B cell (primary cell): Measurements from ENCODE around the gene NEU2. TPM values are rescaled to one million over a fixed set of nuclear protein-coding genes. Genes with fewer than 3 reads are reported as not detected.

Experiments used
- polyA plus RNA-seq: library from polyadenylated mRNA; depleted of rRNA; stranded (reverse); fragments of >200 nt; gene quantifications from 2 replicates; pipeline ENCODE4 v1.2.3, GENCODE V29; 2012
- total RNA-seq, 2 donors: library from RNA; stranded (reverse); fragments of 120-200 nt in 1 of 2; gene quantifications; 1 replicate in 1 of 2; 2 replicates in 1 of 2; pipeline versions ENCODE4 v1.2.3 to v1.2.4, GENCODE V29; 2013 to 2022

The NEU2 gene
- total and polyA plus RNA-seq, 2 donors (not counting 1 experiment from before 2014, with no cell fraction given), result not detected

Other genes starting within 250 kb of the NEU2 start
- 0.94 and 2.2 TPM in 2 replicates for gene SNORC, start 162.4 kb upstream of the NEU2 start, total RNA-seq
- gene SNORC, start 162.4 kb upstream of the NEU2 start, polyA plus RNA-seq, result 0.91 and 1.5 TPM in 2 replicates
- gene NGEF, start 19.4 kb upstream of the NEU2 start, total RNA-seq, result not detected in 2 replicates
- gene NGEF, start 19.4 kb upstream of the NEU2 start, polyA plus RNA-seq, result not detected in 2 replicates
- gene INPP5D, start 27.7 kb downstream of the NEU2 start, total RNA-seq, result 444 and 466 TPM in 2 replicates
- gene INPP5D, start 27.7 kb downstream of the NEU2 start, polyA plus RNA-seq, result 144 and 152 TPM in 2 replicates
- gene ATG16L1, start 219.0 kb downstream of the NEU2 start, total RNA-seq, result 69.9 TPM in 2 replicates
- 25.7 and 40.5 TPM in 2 replicates for gene ATG16L1, start 219.0 kb downstream of the NEU2 start, polyA plus RNA-seq